ENCODE results near the gene MANF. TPM values are rescaled to one million over a fixed set of nuclear protein-coding genes. Genes with fewer than 3 reads are reported as not detected.

The MANF gene
- 46.2 TPM for total RNA-seq
- long read RNA-seq, partial matches to known transcripts = 0 of 5 reads
- long read RNA-seq, other reads (novel, unspliced or antisense) = 1 of 5 reads

GRCh38 chr3:51384726-51385473 lies at the start of gene MANF:
TSS of gene MANF (plus strand) at chr3:51385291. CDS start at chr3:51385343, 52 bp downstream.
- intact Hi-C loops (cut with micrococcal nuclease) = no loop called here
- ATAC-seq = peak; percentile 98

DNA sequence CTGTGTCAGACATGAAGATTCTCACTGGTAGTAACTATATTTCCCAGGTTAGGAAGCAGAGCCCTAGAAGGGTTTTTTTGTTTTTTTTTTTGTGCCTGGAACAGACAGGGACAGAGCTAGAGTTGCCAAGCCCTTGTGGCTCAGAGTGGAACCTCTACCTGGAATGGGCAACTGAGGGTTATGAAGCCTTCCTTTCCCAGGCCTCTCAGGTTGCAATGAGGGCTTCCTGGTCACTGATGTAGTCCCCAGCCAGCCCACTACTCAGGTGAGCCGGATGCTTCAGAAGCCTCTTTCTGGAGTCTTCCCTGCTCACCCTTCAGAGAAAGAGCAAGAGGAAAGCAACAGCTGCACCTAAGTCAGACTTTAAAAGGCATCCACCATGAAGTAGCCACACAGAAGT lies 48.8 kb upstream of the MANF start:
- intact Hi-C loops (cut with micrococcal nuclease) = no loop called here
- DNase-seq (no peak), ATAC-seq (no peak)

More at GRCh38 chr3:51384726-51385473, at the start of gene MANF:
- DNase-seq = peak; percentile 99

DNA sequence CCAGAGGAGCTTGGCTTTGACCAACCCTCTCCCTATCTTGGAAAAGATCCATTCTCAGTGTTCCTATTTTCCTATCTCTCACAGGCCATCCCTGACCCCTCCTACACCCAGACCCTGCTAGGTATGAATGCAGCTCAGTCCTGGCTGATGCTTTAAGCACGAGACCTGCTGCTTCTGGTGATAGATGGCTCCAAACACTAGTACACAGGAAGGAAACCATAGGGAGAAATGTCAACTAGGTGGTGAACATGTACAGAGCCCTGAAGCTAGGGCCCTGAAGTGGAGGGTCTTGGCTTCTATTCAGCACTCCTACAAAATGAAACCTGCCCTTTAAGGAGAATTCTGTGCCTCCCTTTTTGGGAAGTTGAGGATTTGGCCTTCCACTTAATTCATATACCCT lies 47.4 kb upstream of the MANF start:
- intact Hi-C loops (cut with micrococcal nuclease) = no loop called here
- ATAC-seq (no peak), DNase-seq (no peak)

DNA sequence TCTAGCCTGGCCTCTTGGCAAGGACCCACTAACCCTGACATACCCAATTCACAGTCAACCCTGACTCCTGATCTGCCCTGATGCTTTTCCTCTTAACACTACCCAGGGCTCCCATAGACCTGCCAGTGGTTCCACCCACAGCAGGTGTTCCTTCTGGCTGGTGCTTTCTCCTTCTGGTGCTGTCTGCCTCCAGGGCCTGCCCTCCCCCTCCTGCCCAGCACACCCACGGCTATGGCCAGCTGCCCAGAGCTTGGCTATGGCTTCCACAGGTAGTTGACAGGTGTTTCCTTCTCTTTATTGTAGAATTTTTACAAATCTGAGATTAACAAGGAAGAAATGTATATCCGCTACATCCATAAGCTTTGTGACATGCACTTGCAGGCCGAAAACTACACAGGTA lies 46.5 kb upstream of the MANF start:
- no peak for DNase-seq
- intact Hi-C loops (cut with micrococcal nuclease) = no loop called here
- ATAC-seq = no peak

DNA sequence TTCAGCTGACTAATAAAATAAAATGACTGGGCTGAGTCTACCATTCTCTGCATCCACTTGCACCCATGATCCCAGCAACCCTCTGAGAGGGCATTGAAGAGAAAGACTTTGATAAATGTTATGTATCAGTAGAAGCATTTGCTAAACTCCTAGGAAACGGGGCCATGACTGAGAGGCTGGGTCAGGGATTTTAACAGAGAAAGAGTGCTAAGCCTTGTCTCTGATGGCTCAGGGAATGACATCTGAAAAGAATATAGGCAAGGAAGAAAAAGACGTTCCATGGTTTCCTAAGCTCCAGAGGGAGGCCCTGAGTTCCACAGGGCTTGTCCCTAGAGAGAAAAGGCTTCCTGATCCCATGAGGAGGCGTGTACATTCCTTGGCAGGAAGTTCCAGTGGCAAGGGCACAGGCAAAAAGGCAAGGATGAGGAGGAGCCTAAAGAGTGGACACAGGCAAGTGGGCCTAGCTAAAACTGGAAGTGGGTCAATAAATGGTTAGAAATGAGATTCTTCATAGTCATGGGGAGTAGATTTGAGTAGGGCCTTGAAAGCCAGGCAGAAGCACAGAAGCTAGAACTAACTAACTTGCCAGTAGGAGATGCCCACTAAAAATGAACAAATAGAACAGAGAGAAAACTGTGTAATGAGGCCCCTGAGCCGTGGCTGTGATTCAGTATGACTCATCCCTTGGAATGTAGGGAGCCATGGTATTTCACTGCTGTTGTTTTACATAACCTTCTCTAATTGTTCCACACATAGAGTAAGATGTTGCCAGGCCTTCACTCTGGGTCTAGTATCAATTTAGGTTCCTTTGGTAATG lies 44.9 kb upstream of the MANF start:
- peak; percentile 83 for ATAC-seq
- intact Hi-C loops (cut with micrococcal nuclease) = no loop called here
- no peak for DNase-seq

DNA sequence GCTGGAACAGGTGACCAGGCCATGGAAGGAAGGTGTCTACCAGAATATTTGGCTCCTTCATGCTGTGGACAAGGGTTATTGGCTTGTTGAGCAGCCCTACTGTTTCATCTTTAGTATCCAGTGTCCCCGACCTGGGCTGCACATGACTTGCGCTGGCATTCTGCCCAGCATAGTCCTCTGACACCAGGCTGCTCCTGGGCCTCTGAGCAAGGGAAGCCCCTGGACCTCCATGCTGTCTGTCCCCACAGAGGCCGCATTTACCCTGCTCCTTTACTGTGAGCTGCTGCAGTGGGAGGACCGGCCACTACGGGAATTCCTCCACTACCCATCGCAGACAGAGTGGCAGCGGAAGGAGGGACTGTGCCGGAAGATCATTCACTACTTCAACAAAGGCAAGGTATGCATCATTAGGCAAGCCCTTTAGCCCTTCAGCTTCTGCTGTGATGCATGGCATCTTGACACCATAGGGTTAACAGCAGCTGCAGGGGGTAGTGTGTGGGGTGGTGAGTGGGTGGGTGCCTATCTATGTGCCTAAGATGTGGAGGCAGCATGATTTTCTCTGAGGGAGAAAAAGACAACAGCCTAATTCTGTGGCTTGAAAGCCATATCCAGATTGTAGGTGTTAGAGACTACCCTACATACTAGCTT lies 44.0 kb upstream of the MANF start:
- peak; percentile 71 for ATAC-seq
- peak; percentile 38 for DNase-seq
- intact Hi-C loops (cut with micrococcal nuclease) = no loop called here

DNA sequence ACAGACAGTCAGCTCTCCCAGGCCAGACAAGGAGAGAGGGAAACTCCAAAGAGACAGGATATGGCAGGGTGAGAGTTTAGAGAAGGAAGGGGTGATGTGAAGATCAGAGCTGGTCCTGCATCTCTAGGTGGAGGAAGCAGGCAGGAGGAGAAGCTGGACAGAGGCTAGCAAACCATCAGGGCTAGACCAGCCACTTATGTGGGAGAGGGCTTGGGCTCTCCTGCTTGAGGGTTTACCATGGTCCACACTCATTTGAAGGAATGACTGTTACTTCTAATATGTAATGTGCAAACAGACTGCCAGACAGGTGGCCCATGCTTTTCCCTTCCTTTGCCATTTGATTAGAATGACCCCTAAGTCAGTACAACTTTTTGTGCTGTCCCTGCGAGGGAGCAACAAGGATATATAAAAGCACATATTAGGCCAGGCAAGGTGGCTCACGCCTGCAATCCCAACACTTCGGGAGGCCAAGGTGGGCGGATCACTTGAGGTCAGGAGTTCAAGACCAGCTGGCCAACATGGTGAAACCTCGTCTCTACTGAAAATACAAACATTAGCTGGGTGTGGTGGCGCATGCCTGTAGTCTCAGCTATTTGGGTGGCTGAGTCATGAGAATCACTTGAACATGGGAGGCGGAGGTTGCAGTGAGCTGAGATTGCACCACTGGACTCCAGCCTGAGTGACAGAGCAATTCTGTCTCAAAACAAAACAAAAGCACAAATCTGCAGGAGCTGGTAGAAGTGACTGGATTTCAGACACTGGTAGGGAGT lies 41.0 kb upstream of the MANF start:
- DNase-seq (no peak), ATAC-seq (no peak)
- intact Hi-C loops (cut with micrococcal nuclease) = no loop called here

DNA sequence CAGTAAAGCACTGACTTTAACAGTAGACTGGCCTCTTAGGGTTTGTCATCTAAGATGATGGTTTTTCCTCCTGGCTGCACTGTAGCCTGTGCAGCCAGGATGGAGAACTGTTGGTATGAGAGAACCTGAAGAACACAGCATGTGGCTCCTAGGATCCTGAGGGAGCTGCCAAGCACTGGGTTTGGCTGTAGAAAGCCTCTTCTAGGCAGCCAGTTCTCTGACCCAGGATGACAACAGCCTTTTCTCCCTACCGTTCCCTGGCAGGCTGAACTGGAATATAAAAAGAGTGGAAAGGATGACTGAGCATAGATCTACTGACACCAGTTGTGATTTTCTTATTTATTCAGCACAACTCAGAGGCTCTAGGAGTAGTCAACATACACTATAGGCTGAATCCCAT lies 34.3 kb upstream of the MANF start:
- no peak for ATAC-seq
- DNase-seq = no peak
- intact Hi-C loops (cut with micrococcal nuclease) = no loop called here

DNA sequence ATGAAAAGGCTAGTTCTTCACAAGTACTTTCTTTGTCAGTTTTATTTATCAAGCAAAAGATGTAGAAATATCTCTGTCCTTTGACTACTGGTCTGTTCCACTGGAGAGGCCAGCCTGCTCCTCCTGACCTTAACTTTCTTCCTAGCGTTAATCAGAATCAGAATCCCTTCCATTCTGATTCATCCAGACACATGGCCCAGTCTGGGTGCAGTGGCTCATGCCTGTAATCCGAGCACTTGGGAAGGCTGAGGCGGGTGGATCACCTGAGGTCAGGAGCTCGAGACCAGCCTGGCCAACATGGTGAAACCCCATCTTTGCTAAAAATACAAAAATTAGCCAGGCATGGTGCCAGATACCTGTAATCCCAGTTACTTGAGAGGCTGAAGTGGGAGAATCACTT lies 32.0 kb upstream of the MANF start:
- ATAC-seq (no peak), DNase-seq (no peak)
- intact Hi-C loops (cut with micrococcal nuclease) = no loop called here

- intact Hi-C loops (cut with micrococcal nuclease) = no loop called here
- ATAC-seq (no peak), DNase-seq (no peak)
These were observed 31.4 kb upstream of the MANF start for GRCh38 chr3:51353691-51354090.

- ATAC-seq (no peak), DNase-seq (no peak)
- intact Hi-C loops (cut with micrococcal nuclease) = no loop called here
These were observed 30.9 kb upstream of the MANF start for GRCh38 chr3:51354172-51354571.

GRCh38 chr3:51354731-51355615 lies 30.1 kb upstream of the MANF start:
- intact Hi-C loops (cut with micrococcal nuclease) = no loop called here
- DNase-seq = no peak
- ATAC-seq = no peak

GRCh38 chr3:51355891-51356578 lies 29.1 kb upstream of the MANF start:
- intact Hi-C loops (cut with micrococcal nuclease) = no loop called here
- ATAC-seq (no peak), DNase-seq (no peak)

- ATAC-seq = no peak
- no peak for DNase-seq
- intact Hi-C loops (cut with micrococcal nuclease) = no loop called here
These were observed 27.2 kb upstream of the MANF start for GRCh38 chr3:51357856-51358255.

- no peak for DNase-seq
- no peak for ATAC-seq
- intact Hi-C loops (cut with micrococcal nuclease) = no loop called here
These were observed 26.1 kb upstream of the MANF start for GRCh38 chr3:51358981-51359380.

DNA sequence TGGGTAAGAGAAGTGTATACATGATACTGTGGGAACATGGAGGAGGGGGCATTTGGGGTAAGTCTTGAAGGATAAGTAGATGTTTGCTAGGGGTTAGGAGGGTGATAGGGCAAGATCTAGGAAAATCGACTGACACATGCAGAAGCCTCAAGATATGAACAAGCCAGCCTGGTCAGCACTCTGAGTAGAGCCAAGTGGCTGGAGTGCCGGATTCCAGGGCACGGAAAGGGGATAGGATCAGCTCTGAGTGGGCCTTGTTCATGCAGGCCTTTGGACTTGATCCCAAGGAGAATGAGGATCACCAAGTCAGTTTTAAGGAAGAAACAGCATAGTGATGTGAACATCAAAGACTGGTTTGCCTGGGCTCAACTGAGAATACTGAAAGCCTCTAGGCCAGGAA lies 24.3 kb upstream of the MANF start:
- no peak for DNase-seq
- ATAC-seq = no peak
- intact Hi-C loops (cut with micrococcal nuclease) = no loop called here

DNA sequence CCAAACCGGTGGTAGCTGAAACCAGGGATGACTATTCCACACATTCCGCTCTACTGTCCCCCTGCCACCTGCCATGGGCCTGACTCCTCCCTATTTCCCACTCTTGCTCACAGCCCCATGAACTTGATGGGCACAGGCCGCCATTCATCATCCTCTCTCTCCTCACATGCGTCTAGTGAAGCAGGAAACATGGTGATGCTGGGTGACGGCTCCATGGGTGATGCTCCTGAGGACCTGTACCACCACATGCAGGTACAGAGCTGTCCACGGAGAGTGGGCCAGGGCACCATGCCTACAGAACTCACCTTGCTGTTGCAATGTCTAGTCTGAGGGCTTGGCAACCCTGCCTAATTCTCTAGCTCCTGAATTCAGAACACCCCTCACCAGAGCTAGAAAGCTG lies 23.3 kb upstream of the MANF start:
- DNase-seq = no peak
- no peak for ATAC-seq
- intact Hi-C loops (cut with micrococcal nuclease) = no loop called here

- DNase-seq (no peak), ATAC-seq (no peak)
- intact Hi-C loops (cut with micrococcal nuclease) = no loop called here
These were observed 22.6 kb upstream of the MANF start for GRCh38 chr3:51362476-51362875.
